Activated CD4-positive, alpha-beta T cell treated with anti-CD3 and anti-CD28 coated beads for 48 hours (primary cell): ENCODE results near the gene SEPTIN14.
"Not testable (repeated sequence)": the region's sequence is repeated elsewhere in the genome, so short reads cannot be mapped to it uniquely, and the experiment has no call there.

Source experiments
- DNase-seq: peaks from one replicate; pipeline ENCODE4 v3.0.0-alpha.2; 2020

Gene SEPTIN14

DNA sequence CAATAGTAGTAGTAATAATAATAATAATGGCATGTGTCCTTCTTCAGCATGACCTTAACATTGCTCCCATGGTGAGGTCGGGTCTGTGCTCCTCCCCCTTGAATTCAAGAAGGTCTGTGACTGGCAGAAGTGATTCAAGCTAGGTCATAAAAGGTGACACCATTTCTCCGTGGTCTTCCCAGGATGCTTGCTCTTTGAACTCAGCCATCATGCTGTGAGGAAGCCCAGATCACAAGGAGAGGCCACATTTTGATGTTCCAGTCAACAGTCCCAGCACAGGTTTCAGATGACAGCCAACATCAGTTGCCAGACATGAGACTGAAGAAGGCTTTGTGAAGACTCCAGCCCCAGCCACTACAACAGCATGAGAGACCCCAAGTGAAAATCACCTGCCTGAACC is 83.9 kb downstream of the SEPTIN14 start:
- DNase-seq: no peak

DNA sequence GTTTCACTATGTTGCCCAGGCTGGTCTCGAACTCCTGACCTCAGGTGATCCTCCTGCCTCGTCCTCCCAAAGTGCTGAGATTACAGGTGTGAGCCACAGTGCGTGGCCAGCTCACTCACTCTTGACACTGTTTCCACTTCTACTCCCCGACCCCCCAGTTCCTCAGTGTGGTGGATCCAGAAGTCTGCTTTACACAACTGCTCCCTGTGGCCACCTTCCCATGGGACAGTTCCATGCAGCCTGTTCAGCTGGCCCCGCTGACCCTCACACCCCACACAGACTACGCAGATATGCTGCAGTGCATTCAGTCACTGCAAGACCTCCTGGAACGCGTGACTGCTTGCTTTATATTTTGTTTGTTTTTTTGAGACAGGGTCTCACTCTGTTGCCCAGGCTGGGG is 86.4 kb downstream of the SEPTIN14 start:
- DNase-seq: no peak

DNA sequence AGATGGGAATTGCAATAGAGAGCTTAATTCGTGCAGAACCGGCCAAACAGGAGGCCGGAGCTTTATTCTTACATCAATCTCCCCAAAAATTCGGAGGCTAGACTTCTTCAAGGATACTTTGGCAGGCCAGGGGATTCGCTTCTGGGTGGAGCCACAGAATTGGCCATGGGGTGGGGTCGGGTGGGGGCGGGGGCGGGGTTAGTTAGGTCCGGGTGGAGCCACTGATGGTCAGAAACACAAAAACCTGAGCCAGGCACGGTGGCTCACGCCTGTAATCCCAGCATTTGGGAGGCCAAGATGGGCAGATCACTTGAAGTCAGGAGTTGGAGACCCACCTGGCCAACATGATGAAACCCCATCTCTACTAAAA is 87.5 kb downstream of the SEPTIN14 start:
- no peak for DNase-seq

DNA sequence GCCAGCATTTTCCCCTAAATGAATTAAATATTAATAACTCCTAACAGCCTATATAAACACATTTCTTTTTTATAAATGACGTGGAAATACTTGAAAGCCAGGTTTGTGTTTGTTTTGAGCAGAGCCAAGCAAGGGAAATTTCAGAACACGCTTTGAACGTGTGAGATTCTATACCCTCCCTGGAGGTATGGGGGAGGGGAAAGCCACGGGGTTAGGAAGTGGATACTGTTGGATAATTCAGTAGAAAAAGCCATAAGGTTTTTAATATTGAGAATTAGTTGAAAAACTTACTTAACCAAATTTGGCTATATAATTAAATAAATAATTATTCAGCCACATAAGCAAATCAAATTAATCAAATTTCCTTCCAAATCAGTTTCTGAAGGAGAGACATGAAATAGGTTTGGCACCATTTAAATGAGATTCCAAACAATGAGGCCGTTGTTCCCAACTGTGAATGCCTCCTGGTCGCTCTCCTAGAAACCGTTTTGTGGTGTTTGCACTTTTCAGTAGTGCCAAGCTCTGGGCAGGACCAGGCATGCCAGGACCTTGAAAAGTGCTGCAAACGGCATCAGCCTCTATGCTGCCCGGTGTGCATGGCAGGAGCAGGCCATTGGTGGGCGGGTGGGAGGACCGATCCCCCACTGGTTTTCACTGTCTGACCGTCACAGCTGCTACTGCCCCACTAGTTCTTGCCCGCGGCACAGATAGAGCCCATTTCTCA is 88.1 kb downstream of the SEPTIN14 start:
- no peak for DNase-seq

DNA sequence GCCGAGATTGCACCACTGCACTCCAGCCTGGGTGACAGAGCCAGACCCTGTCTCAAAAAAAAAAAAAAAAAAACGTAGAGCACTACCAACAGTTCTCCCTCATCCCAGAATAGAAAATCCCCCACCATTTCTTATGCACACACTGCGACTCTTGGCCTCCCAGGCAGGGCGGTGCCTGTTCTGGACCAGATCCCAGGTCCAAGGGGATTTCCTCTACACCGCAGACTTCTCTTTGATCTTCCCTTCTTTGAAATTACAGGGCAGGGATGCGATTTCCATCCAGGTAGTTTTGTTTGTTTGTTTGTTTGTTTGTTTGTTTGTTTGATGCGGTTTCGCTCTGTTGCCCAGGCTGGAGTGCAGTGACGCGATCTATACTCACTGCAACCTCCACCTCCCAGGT is 91.8 kb downstream of the SEPTIN14 start:
- DNase-seq: no peak

DNA sequence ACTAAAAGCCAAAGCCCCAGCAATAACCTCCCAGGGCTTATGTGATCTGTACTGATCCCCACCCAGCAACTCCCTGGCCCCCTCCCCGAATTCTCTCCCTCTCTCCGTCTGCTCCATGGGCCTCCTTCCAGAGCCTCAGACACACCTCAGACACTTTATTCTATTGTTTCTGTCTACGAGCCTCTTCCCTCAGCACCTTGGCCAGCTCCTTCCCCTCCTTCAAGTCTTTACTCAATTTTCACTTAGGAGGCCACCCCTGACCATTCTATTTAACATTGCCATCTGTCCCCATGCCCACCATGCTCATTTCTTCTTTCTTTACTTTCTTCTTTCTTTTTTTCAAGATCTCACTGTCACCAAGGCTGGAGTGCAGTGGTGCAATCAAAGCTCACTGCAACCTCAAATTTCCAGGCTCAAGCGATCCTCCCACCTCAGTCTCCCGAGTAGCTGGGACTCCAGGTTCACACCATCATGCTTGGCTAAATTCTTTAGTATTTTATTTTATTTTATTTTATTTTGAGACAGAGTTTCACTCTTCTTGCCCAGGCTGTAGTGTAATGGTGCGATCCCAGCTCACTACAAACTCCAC is 109.2 kb downstream of the SEPTIN14 start:
- DNase-seq: not testable (repeated sequence)

DNA sequence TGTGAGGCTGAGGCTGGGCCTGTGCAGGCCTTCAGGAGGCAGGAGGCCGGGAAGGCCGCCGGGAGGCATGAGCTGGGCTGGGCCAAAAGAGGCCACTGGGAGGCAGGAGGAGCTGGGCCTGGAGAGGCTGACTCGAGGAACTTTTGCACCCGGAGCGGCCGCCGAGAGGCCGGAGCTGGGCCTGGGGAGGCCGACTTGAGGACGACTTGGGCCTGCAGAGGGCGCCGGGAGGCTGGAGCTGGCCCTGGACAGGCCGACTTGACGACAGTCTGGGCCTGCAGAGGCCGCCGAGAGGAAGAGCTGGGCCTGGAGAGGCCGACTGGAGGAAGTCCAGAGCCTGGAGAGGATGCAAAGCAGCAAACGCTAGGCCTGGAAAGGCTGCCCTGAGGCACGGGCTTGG is 117.8 kb downstream of the SEPTIN14 start:
- DNase-seq: not testable (repeated sequence)
